Effector CD4-positive, alpha-beta T cell (primary cell): ENCODE results near the gene IL17D. TPM values are rescaled to one million over a fixed set of nuclear protein-coding genes. Genes with fewer than 3 reads are reported as not detected.
"Not testable (repeated sequence)": the region's sequence is repeated elsewhere in the genome, so short reads cannot be mapped to it uniquely, and the experiment has no call there.

Experiments
- DNase-seq: peaks from one replicate; pipeline ENCODE4 v3.0.0-alpha.2; 2020
- total RNA-seq: gene quantifications from one replicate; lab custom pipeline; 2026; lab: John Stamatoyannopoulos, UW

Gene IL17D
- total RNA-seq = not detected

DNA sequence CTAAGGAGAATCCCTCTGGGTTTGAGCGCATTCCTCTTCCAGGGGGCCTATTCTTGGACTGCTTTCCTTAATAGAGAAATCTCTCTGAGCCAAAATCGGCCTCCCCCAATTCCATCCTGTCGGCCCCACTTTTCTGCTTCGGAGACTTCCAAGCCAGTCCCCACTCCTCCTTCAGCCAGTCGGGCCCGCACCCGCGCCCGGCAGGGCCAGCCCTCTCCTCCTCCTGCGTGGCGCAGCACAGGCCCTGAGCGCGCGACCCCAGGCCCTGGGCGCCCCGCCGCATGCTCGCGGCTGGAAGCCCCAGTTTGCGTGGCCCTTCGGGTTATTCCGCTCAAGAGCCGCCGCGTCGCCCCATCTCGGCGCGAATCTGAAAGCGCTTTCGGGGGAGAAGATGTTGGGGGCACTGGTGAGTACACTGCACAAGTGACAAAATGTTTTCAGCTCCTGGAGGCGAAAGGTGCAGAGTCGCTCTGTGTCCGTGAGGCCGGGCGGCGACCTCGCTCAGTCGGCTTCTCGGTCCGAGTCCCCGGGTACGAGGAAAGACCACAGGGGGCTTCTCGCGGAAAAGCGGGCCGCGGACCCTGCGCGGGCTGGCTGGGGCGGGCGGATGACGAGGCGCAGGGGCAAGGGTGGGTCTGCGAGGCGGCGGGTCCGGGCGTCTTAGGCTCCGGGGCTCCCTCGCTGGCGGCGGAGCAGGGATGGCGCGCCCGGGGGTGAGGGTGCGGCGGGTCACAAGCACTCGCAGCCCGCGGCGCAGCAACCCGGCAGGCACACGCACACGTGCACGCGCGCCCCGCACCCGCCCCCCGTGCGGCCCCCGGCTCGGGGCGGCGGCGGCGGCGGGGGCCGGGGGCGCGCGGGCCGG, at the start of gene IL17D:
TSS of gene IL17D (plus strand) at position 785 of the 865 bp plus-strand sequence. CDS start 303 bp downstream, outside the sequence.
- DNase-seq = no peak

GRCh38 chr13:20654156-20654555, 49.3 kb upstream of the IL17D start:
- DNase-seq = no peak

GRCh38 chr13:20658451-20659040, 45.0 kb upstream of the IL17D start:
- no peak for DNase-seq

- no peak for DNase-seq
Measured at GRCh38 chr13:20664351-20664750, 39.1 kb upstream of the IL17D start.

DNA sequence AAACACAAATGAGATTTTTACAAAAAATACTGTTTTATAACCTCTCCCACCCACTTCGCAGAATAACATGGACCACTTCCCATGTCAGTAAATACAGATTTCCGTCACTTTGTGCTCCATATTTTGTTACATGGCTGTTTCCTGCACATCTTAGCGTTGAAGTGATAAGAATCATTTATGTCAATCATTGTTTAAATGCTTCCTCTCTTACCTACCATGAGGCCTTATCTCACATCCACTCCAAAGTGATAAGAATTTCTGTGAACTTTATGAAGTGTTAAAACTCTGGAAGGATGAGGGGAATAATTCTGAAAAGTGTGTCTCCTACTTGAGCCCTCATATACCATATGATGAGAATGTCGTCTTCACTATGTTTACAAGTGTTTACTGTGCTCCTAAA, 36.6 kb upstream of the IL17D start:
- no peak for DNase-seq

- no peak for DNase-seq
Measured at GRCh38 chr13:20667857-20668437, 35.6 kb upstream of the IL17D start.

- DNase-seq = no peak
Measured at GRCh38 chr13:20669162-20669561, 34.3 kb upstream of the IL17D start.

DNA sequence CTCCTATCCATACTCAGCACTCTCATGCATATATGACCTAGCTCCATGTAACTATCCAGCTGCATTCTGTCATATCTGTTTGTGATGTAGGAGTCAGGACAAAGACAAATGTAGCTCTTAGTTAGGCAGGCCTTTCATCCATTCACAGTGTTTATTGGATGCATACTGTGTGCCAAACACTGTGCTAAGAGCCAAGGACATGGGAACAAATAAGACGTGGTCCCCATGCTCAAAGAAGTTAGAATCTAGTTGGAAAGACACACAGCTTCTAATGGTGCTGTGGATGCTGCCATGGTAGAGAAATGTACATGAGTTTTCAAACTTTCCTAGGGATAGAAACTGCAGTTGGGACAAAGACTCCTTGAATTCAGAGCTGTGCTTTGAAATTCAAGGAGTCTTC, 31.7 kb upstream of the IL17D start:
- DNase-seq = no peak

DNA sequence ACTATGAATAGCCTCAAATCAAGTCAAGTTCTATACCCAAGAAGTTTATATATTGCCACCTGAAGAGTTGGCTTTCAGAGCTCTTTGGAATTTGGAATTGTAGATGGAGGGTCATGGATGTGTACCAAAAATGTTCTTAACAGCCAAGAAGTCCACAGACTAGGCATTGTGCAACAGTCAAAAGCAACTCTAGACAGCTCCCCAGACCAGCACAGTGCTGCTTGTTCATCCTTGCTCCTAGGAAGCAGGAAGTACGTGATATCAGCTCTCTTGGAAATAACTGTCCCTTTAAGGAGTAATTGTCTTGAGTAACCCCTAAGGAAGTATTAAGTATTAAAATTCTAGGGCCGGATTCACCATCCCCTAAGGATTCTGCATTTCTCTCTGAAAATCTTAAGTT, 30.7 kb upstream of the IL17D start:
- no peak for DNase-seq

- no peak for DNase-seq
Measured at GRCh38 chr13:20673715-20674114, 29.8 kb upstream of the IL17D start.

DNA sequence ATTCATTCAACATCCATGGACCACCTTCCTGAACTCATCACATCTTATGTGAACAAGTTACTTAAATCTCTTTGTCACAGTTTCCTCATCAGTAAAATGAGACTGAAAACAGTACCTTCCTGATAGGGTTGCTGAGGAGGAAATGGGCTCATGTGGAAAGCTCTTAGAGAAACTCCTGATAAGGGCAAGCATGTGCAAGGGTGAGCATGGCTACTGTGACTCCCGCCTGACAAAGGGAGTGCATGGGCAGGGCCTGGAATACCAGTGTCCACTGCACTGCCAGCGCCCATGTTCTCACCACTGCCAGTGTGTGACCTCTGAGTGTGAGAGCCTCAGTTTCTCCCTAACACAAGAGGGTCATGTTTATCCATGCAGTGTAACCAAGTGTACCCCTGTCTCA, 27.3 kb upstream of the IL17D start:
- no peak for DNase-seq

- not testable (repeated sequence) for DNase-seq
Measured at GRCh38 chr13:20678606-20679005, 24.9 kb upstream of the IL17D start.

GRCh38 chr13:20679879-20680278, 23.6 kb upstream of the IL17D start:
- DNase-seq = no peak

GRCh38 chr13:20680416-20681080, 23.0 kb upstream of the IL17D start:
- DNase-seq = no peak

DNA sequence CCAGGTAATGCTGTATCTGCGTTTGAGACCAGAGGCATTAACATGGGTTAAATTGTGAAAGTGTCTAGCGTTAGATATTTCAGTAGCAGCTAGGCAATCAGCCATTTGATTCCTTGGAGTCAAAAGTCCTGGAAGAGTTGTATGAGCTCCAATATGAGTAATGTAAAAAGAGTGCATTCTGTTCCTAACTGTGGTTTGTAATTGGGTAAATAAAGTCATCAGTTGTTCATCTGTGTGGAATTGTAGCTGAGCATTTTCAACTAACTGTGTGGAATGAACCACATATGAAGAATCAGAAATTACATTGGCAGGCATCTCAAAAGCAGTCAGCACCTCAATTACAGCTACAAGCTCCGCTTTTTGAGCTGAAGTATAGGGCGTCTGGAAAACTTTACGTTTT, 22.0 kb upstream of the IL17D start:
- DNase-seq = not testable (repeated sequence)

DNA sequence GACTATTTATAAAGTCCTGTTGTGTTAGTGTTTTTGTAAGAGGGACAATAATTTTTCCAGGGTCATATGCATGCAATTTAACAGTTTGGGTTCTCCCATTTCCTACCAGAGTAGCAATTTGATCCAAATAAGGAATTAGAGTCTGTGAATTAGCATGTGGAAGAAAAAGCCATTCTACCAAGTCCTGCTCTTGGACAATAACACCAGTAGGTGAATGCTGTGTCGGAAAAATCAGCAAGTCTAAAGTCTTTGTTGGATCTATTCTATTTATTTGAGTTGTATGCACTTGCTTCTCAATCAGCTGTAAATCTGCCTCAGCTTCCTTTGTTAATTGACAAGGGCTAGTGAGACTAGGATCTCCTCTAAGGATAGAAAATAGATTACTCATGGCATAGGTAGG, 21.4 kb upstream of the IL17D start:
- no peak for DNase-seq

DNA sequence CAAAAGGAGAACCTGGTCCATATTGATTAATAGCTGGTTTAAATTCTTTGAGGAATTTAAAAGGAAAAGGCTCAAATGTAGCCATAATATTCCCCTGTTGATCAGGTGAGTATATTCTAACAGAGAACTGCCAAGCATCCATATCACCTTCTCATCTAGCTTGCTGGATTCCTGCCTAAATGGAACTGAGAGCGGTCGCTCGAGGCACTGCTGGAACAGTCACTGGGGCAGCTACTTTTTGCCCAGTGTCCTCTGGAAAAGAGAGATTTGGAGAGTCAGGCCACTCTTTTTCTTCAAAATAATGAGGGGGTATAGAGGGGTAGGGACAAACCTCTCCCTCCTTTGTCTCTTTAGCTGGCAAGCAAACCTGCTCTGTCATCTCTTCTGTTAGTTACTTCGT, 19.5 kb upstream of the IL17D start:
- DNase-seq = no peak

GRCh38 chr13:20684546-20684945, 19.0 kb upstream of the IL17D start:
- no peak for DNase-seq

- DNase-seq = no peak
Measured at GRCh38 chr13:20685092-20685491, 18.4 kb upstream of the IL17D start.

GRCh38 chr13:20686167-20686566, 17.3 kb upstream of the IL17D start:
- no peak for DNase-seq

DNA sequence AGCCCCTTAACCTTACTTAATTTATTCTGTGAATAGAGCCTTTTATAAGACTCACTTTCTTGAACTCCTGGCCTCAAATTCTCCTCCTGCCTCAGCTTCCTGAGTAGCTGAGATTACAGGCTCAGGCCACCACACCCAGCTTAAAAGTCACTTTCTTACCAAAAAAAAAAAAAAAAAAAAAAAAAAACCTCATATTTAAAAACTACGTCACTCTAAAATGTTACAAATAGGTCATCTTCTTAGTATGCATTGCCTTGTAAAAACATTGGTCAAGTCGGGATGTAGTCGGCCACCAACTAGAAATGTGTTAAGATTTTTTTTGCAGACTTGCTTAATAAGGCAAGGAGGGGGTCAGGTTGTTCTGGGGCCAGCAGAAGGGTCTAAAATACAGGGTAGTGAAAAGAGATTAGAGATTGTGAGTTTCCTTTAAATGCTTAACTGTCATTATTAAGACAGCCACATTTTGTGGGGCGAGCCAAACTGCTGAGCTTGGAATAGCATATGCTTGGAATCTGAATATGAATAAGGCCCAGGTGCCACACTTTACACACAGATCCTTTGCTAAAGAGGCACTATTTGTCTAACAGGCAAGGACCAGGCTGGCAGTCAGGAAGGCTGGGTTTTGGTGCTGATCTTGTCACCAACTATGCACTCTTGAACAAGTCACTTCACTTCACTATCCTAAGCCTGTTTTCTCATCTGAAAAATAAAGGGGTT, 16.5 kb upstream of the IL17D start:
- no peak for DNase-seq

DNA sequence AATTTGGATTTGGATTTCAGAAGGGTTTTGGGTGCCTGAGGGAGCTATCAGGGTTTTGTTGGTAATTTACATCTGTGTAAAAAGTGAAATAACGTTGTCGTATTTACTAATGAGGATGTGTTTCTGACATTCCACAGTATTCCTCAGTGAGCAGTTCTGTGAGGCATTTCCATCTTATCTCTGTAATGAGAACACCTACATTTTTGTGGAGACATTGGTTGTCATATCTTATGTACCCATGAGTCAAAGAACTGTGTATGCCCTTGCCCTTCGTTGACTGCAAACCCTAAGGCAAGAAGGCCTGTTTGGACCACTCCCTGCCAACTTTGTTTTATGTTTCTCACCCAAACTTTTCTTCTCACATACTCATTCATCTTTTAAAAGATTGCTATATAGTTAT, 14.2 kb upstream of the IL17D start:
- DNase-seq = no peak

- DNase-seq = no peak
Measured at GRCh38 chr13:20691616-20692015, 11.9 kb upstream of the IL17D start.
